Neural progenitor cell (in vitro differentiated cells): ENCODE measurements around the gene DGUOK.

Source experiments
- CTCF ChIP-seq: fragments of 200-600 bp; sonication (generic); IDR thresholded peaks from 2 replicates; pipeline ENCODE4 v1.5.1; 2017; ENCODE audit warnings: antibody characterized with exemption, mild to moderate bottlenecking
- EZH2 ChIP-seq: fragments of 200-600 bp; sonication (generic); IDR thresholded peaks from 2 replicates; pipeline ENCODE4 v1.6.1; 2017; ENCODE audit warnings: antibody characterized with exemption, mild to moderate bottlenecking, moderate library complexity

- TF ChIP-seq CTCF, result no peak
- no peak for TF ChIP-seq EZH2
Observed at GRCh38 chr2:73894475-73894850, 32.2 kb upstream of the DGUOK start.
